K562 (cell line): ENCODE data around the gene ZNF609. TPM values are rescaled to one million over a fixed set of nuclear protein-coding genes. Genes with fewer than 3 reads are reported as not detected.

Experiments
- BCL6 ChIP-seq: fragments of 250-450 bp; sonication (Bioruptor Pico); IDR thresholded peaks from 2 replicates; pipeline ENCODE4 v1.4.0; 2020
- BHLHE40 ChIP-seq: IDR thresholded peaks from 2 replicates; pipeline ENCODE4 v1.6.1; 2011; ENCODE audit warnings: low read length, improper control_type of control experiment
- CTCFL ChIP-seq: IDR thresholded peaks from 2 replicates; pipeline ENCODE4 v1.6.1; 2011; ENCODE audit warnings: borderline replicate concordance, low read depth, mild to moderate bottlenecking, moderate library complexity, low read length; ENCODE audit not compliant: insufficient read depth, poor library complexity, severe bottlenecking
- DMBX1 ChIP-seq: fragments of 250-450 bp; sonication (Bioruptor Pico); IDR thresholded peaks from 2 replicates; pipeline ENCODE4 v1.8.0; 2022; ENCODE audit warnings: inconsistent platforms, mild to moderate bottlenecking, moderate library complexity, borderline replicate concordance
- ELF1 ChIP-seq: fragments of 200-800 bp; sonication (Bioruptor generic); IDR thresholded peaks from 2 replicates; pipeline ENCODE4 v1.6.1; 2016; ENCODE audit warnings: missing genetic modification characterization, missing compliant biosample characterization
- ETV6 ChIP-seq, 3 experiments: fragments of 150-350 bp in 1 of 3; sonication (generic) in 1 of 3; formaldehyde crosslinking in 1 of 3; IDR thresholded peaks; 2 replicates each; pipeline versions ENCODE4 v1.6.1 to v1.8.0; 2014 to 2022; ENCODE audit warnings: borderline replicate concordance in 2 of 3, low read depth in 2 of 3, antibody characterized with exemption in 1 of 3, low read length in 1 of 3, mild to moderate bottlenecking in 1 of 3, missing genetic modification reagents in 1 of 3
- HDAC3 ChIP-seq: fragments of 450-650 bp; IDR thresholded peaks from 2 replicates; pipeline ENCODE4 v1.6.1; 2018; ENCODE audit warnings: borderline replicate concordance, mild to moderate bottlenecking, moderate library complexity; ENCODE audit not compliant: partially characterized antibody
- KDM1A ChIP-seq, 2 experiments: fragments of 450-650 bp; IDR thresholded peaks; 2 replicates each; pipeline ENCODE4 v1.6.1; 2016; ENCODE audit warnings: mild to moderate bottlenecking in 2 of 2
- KLF16 ChIP-seq: IDR thresholded peaks from 2 replicates; pipeline ENCODE4 v1.6.1; 2016; ENCODE audit warnings: antibody characterized with exemption
- MAFK ChIP-seq: IDR thresholded peaks from 2 replicates; pipeline ENCODE4 v1.6.1; 2011; ENCODE audit warnings: low read length, improper control_type of control experiment
- MBD2 ChIP-seq: sonication (generic); IDR thresholded peaks from 2 replicates; pipeline ENCODE4 v1.6.1; 2016; ENCODE audit warnings: low read depth, borderline replicate concordance
- NCOA1 ChIP-seq: fragments of 450-650 bp; IDR thresholded peaks from 2 replicates; pipeline ENCODE4 v1.6.1; 2016; ENCODE audit warnings: low read depth
- NONO ChIP-seq, 2 experiments: fragments of 200-400 bp in 1 of 2; fragments of 450-650 bp in 1 of 2; formaldehyde crosslinking in 1 of 2; IDR thresholded peaks; 2 replicates each; pipeline ENCODE4 v1.6.1; 2017; ENCODE audit warnings: low read depth in 2 of 2, mild to moderate bottlenecking in 2 of 2, moderate library complexity in 2 of 2, low read length in 1 of 2
- RNF2 ChIP-seq: sonication (generic); IDR thresholded peaks from 2 replicates; pipeline ENCODE4 v1.6.1; 2016
- SMARCC2 ChIP-seq: fragments of 450-650 bp; IDR thresholded peaks from 2 replicates; pipeline ENCODE4 v1.6.1; 2017; ENCODE audit warnings: antibody characterized with exemption, moderate library complexity, mild to moderate bottlenecking, low read depth
- SMARCE1 ChIP-seq: fragments of 450-650 bp; IDR thresholded peaks from 2 replicates; pipeline ENCODE4 v1.7.1; 2016; ENCODE audit warnings: mild to moderate bottlenecking
- TCF7 ChIP-seq: sonication (generic); IDR thresholded peaks from 2 replicates; pipeline ENCODE4 v1.6.1; 2016; ENCODE audit warnings: antibody characterized with exemption, borderline replicate concordance
- ZBED1 ChIP-seq: IDR thresholded peaks from 2 replicates; pipeline ENCODE4 v1.6.1; 2014
- ZBTB9 ChIP-seq: fragments of 450-650 bp; formaldehyde crosslinking; IDR thresholded peaks from 2 replicates; pipeline ENCODE4 v1.4.0; 2020; ENCODE audit warnings: mild to moderate bottlenecking, moderate library complexity
- ZNF785 ChIP-seq: fragments of 250-450 bp; sonication (Bioruptor Pico); IDR thresholded peaks from 2 replicates; pipeline ENCODE4 v1.4.0; 2020; ENCODE audit warnings: mild to moderate bottlenecking
- polyA plus RNA-seq, 8 experiments: library from polyadenylated mRNA; depleted of rRNA in 4 of 8; stranded (reverse) in 5 of 8; unstranded in 3 of 8; fragments of >200 nt; fragmentation: Nextera tagmentation in 2 of 8; fragmentation: Illumina TruSeq in 1 of 8; extraction: Ambion mirVana in 2 of 8; extraction: Trizol in 1 of 8; gene quantifications; 2 replicates each; pipeline versions ENCODE4 v1.2.1 to v1.2.3, GENCODE V29; 2011 to 2014; ENCODE audit warnings: inconsistent platforms in 1 of 8, missing spikeins in 1 of 8
- total RNA-seq, 7 experiments: library from RNA; depleted of rRNA in 6 of 7; stranded (reverse); fragments of >200 nt in 6 of 7; fragmentation: Illumina TruSeq in 2 of 7; extraction: Trizol in 2 of 7; gene quantifications; 2 replicates each; pipeline versions ENCODE4 v1.2.1 to v1.2.3, GENCODE V29; 2011 to 2021; ENCODE audit warnings: low replicate concordance in 1 of 7
- TF ChIP-seq, protein P1 (sequence below): fragments of 250-450 bp; sonication (Bioruptor Pico); IDR thresholded peaks from 2 replicates; pipeline ENCODE4 v1.8.0; 2021; ENCODE audit warnings: moderate library complexity, mild to moderate bottlenecking, inconsistent platforms
- TF ChIP-seq, protein P2 (sequence below): fragments of 250-450 bp; sonication (Bioruptor Pico); IDR thresholded peaks from 2 replicates; pipeline ENCODE4 v1.4.0; 2020

ZNF609 gene
- total and polyA plus RNA-seq, 9 of the 15 experiments (the other 6 are each of a cell fraction or from before 2014, with no cell fraction given): 3.0 to 38.7 (median 17.8) TPM

DNA sequence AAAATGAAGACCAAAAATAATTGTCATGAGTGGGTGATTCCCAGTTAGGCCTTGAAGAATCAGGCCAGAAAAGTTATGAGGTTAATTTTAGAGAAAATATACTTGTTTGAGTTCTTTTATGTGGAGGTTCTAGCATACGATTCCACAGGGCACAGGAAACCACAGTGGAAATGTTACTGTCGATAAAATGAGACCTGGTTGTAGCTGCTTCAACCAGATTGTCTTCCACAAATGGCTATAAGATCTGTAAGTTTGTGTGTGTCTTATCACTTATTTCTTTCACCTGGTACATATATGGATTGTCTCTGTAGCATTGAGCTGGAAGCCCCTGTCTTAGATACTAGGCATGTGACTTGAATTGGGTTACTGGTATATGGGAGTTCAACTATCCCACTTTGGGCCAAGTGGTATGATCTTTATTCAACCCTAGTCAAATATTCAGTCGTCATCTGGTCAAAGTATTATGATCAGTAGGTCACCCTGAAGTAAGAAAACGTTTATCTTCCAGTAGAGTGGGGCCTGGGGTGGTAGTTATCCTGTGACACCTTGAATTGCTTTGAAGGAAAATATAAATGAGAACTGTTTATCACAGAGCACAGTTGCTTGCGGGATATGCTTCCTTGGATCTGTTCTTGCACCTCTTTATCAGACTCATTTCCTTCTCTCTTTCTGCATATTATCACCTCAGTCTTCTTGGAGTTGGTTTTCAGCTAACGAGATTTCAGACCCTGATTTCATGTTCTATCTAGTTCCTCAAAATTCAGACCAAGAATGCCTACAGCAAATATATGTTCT is 21.5 kb upstream of the ZNF609 start (continued):
- TF ChIP-seq ZBTB9 (CRISPR knock-in tag) (peak; percentile 82; the same call in 1 of the 2 replicates), MAFK (no peak), KLF16 (peak; percentile 97), ZBED1 (0 out of 2 replicates have a peak, but pooled peaks have one; percentile 79), BCL6 (CRISPR knock-in tag) (0 out of 2 replicates have a peak, but pooled peaks have one; percentile 24), MBD2 (peak; percentile 76), TCF7 (no peak), KDM1A (IDR thresholded peaks at IDR 0.05) (peak; percentile 97 to 98), RNF2 (peak; percentile 55; the same call in 1 of the 2 replicates), ZNF785 (CRISPR knock-in tag) (no peak), ELF1 (no peak), HDAC3 (peak; percentile 84), ETV6 (IDR thresholded peaks at IDR 0.05; ENCODE audit: borderline replicate concordance in 1 of 2, low read depth in 2 of 2, low read length in 1 of 2) (peak in 1 of 2 experiments; percentile 62; a peak in 1 of 4 replicates), ETV6 (CRISPR knock-in tag; IDR thresholded peaks at IDR 0.05; ENCODE audit: borderline replicate concordance) (no peak), SMARCE1 (peak; percentile 89), BHLHE40 (peak; percentile 27; the same call in 1 of the 2 replicates), NONO (IDR thresholded peaks at IDR 0.05; ENCODE audit: low read depth in 2 of 2, low read length in 1 of 2) (peak in 1 of 2 experiments; percentile 67; a peak in 1 of 4 replicates), DMBX1 (CRISPR knock-in tag) (peak; percentile 90), NCOA1 (peak; percentile 76; the same call in 1 of the 2 replicates), CTCFL (no peak), SMARCC2 (peak; percentile 83)
- TF ChIP-seq, protein P1, sequence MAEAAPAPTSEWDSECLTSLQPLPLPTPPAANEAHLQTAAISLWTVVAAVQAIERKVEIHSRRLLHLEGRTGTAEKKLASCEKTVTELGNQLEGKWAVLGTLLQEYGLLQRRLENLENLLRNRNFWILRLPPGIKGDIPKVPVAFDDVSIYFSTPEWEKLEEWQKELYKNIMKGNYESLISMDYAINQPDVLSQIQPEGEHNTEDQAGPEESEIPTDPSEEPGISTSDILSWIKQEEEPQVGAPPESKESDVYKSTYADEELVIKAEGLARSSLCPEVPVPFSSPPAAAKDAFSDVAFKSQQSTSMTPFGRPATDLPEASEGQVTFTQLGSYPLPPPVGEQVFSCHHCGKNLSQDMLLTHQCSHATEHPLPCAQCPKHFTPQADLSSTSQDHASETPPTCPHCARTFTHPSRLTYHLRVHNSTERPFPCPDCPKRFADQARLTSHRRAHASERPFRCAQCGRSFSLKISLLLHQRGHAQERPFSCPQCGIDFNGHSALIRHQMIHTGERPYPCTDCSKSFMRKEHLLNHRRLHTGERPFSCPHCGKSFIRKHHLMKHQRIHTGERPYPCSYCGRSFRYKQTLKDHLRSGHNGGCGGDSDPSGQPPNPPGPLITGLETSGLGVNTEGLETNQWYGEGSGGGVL (CRISPR knock-in tag): no peak
- TF ChIP-seq, protein P2, sequence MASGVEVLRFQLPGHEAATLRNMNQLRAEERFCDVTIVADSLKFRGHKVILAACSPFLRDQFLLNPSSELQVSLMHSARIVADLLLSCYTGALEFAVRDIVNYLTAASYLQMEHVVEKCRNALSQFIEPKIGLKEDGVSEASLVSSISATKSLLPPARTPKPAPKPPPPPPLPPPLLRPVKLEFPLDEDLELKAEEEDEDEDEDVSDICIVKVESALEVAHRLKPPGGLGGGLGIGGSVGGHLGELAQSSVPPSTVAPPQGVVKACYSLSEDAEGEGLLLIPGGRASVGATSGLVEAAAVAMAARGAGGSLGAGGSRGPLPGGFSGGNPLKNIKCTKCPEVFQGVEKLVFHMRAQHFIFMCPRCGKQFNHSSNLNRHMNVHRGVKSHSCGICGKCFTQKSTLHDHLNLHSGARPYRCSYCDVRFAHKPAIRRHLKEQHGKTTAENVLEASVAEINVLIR (CRISPR knock-in tag): no peak
